Measurements from ENCODE around the gene HMX1. TPM values are rescaled to one million over a fixed set of nuclear protein-coding genes. Genes with fewer than 3 reads are reported as not detected.

The HMX1 gene
- total RNA-seq, 4 donors from 2014 or later, result 0.19 TPM; not detected in 3

- WGBS, 2 donors, result 73 to 81% methylated on average over 11 of the region's 11 CpGs
- no peaks in the 10 kb centered on the region for H3K4me1 ChIP-seq
These were observed 40.9 kb downstream of the HMX1 start for GRCh38 chr4:8830611-8831200.

GRCh38 chr4:8830056-8830455 lies 41.6 kb downstream of the HMX1 start:
- intact Hi-C loops (cut with DNase I), result no loop called here
- Histone ChIP-seq H3K36me3 (no peaks in the 10 kb centered on the region), H3K9me3 (no peaks in the 10 kb centered on the region), H3K4me1 (no peaks in the 10 kb centered on the region), H3K27me3 (peaks cover 0 to 46% (median 0%) of the 10 kb centered on the region in 4 donors), H3K27ac (no peak overlapping the region), H3K4me3 (no peak overlapping the region)
- no peak for DNase-seq
- TF ChIP-seq POLR2A (IDR thresholded peaks at IDR 0.05) (no peak), CTCF (IDR thresholded peaks at IDR 0.05) (no peak)
- 24% methylated on average over 4 of the region's 7 CpGs; no CpG with 5 or more reads in 1 of the 2 donors for WGBS, 2 donors

More at GRCh38 chr4:8830611-8831200, 40.9 kb downstream of the HMX1 start:
- no peak overlapping the region for H3K4me3 ChIP-seq
- intact Hi-C loops (cut with DNase I), result no loop called here
- no peak for DNase-seq
- H3K36me3 ChIP-seq, result no peaks in the 10 kb centered on the region
- no peaks in the 10 kb centered on the region for H3K9me3 ChIP-seq
- TF ChIP-seq POLR2A (IDR thresholded peaks at IDR 0.05), result no peak
- TF ChIP-seq CTCF (IDR thresholded peaks at IDR 0.05), result no peak
- H3K27me3 ChIP-seq, result peaks cover 0 to 53% (median 0%) of the 10 kb centered on the region in 4 donors
- H3K27ac ChIP-seq, result no peak overlapping the region

- DNase-seq, result no peak
- no peaks in the 10 kb centered on the region for H3K4me1 ChIP-seq
- no peak overlapping the region for H3K27ac ChIP-seq
- intact Hi-C loops (cut with DNase I), result no loop called here
- whole genome bisulfite sequencing, 2 donors, result 75 to 77% methylated on average over 2 of the region's 2 CpGs
- H3K27me3 ChIP-seq, result peaks cover 0 to 44% (median 0%) of the 10 kb centered on the region in 4 donors
- H3K9me3 ChIP-seq, result no peaks in the 10 kb centered on the region
- H3K36me3 ChIP-seq, result no peaks in the 10 kb centered on the region
- no peak overlapping the region for H3K4me3 ChIP-seq
- TF ChIP-seq POLR2A (IDR thresholded peaks at IDR 0.05), result no peak
These were observed 42.1 kb downstream of the HMX1 start for GRCh38 chr4:8829584-8829983.

GRCh38 chr4:8828869-8829268 lies 42.8 kb downstream of the HMX1 start:
- no peak for TF ChIP-seq POLR2A (IDR thresholded peaks at IDR 0.05)
- no peak for TF ChIP-seq CTCF (IDR thresholded peaks at IDR 0.05)
- Histone ChIP-seq H3K27me3 (peaks cover 0 to 49% (median 0%) of the 10 kb centered on the region in 4 donors), H3K36me3 (no peaks in the 10 kb centered on the region), H3K4me1 (no peaks in the 10 kb centered on the region), H3K9me3 (no peaks in the 10 kb centered on the region), H3K27ac (no peak overlapping the region), H3K4me3 (no peak overlapping the region)
- intact Hi-C loops (cut with DNase I), result no loop called here
- no peak for DNase-seq
- WGBS, 2 donors, result 68 to 74% methylated on average over 4 of the region's 4 CpGs

GRCh38 chr4:8821151-8821950 lies 50.3 kb downstream of the HMX1 start:
- H3K4me3 ChIP-seq, result no peak overlapping the region
- no peaks in the 10 kb centered on the region for H3K9me3 ChIP-seq
- no peak for TF ChIP-seq CTCF (IDR thresholded peaks at IDR 0.05)
- TF ChIP-seq POLR2A (IDR thresholded peaks at IDR 0.05), result no peak
- H3K27me3 ChIP-seq, result peaks cover 0 to 53% (median 0%) of the 10 kb centered on the region in 4 donors
- no peak overlapping the region for H3K27ac ChIP-seq
- H3K36me3 ChIP-seq, result no peaks in the 10 kb centered on the region
- DNase-seq, result no peak
- H3K4me1 ChIP-seq, result no peaks in the 10 kb centered on the region
- intact Hi-C loops (cut with DNase I), result no loop called here
- WGBS, 2 donors, result 74 to 84% methylated on average over 20 to 21 of the region's 21 CpGs
